Measurements from ENCODE around the gene SLC1A3.

Gene SLC1A3

GRCh38 chr5:36721664-36722235, 115.3 kb downstream of the SLC1A3 start:
- DNase-seq (ENCODE audit: low spot score) = no peak
- no peak for TF ChIP-seq CTCF (IDR thresholded peaks at IDR 0.05; ENCODE audit: extremely low read depth, missing control alignments)

- DNase-seq (ENCODE audit: low spot score) = no peak
- TF ChIP-seq CTCF (IDR thresholded peaks at IDR 0.05; ENCODE audit: extremely low read depth, missing control alignments) = no peak
These were observed 116.5 kb downstream of the SLC1A3 start for GRCh38 chr5:36722900-36723299.

- DNase-seq (ENCODE audit: low spot score) = peak; percentile 56
- no peak for TF ChIP-seq CTCF (IDR thresholded peaks at IDR 0.05; ENCODE audit: extremely low read depth, missing control alignments)
These were observed 117.5 kb downstream of the SLC1A3 start for GRCh38 chr5:36723912-36724311.

DNA sequence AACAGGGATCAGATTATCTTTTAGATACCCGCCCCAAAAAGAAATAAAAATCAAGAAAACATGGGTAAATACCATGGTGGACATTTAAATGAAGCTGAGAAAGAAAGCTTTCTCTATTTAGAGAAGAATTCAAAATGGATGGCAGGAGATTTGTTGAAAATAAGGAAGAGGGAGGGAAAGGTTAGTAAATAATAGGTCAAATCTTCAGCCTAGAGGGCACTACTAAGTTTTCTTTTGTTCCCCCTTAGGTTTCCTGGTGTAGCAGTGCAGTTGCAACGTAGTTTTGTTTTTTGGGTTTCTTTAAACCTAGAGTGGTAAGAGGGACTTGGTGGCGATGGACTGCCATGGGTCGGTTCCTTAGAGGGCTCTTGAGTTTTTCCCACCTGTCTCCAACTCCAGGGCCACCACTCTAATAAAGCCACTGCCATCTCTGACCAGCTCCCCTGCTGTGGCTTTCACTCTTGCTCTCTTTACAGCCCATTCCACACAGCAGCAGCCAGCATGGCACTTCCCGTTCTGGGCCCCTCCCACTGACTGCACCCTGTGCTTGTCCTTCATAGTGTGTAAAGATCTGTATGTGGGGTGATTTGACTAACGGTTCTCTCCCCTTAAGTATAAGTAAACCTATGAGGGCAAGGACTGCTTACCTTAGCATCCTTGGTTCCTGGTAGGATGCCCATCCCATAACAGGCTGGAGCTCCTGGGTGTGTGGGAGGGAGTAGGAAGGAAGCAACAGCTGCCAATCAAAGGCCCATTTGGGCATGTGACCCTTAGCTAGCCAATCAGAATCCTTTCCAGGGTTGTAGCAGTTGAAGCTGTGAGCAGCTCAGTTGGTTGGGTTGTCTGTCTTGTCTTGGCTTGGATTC, 118.3 kb downstream of the SLC1A3 start:
- no peak for TF ChIP-seq CTCF (IDR thresholded peaks at IDR 0.05; ENCODE audit: extremely low read depth, missing control alignments)
- DNase-seq (ENCODE audit: low spot score) = peak; percentile 87

- TF ChIP-seq CTCF (IDR thresholded peaks at IDR 0.05; ENCODE audit: extremely low read depth, missing control alignments) = no peak
- no peak for DNase-seq (ENCODE audit: low spot score)
These were observed 119.9 kb downstream of the SLC1A3 start for GRCh38 chr5:36726317-36726716.

GRCh38 chr5:36726767-36727166, 120.4 kb downstream of the SLC1A3 start:
- DNase-seq (ENCODE audit: low spot score) = no peak
- TF ChIP-seq CTCF (IDR thresholded peaks at IDR 0.05; ENCODE audit: extremely low read depth, missing control alignments) = no peak

Measured in GM20000 (cell line).